Thyroid gland (tissue), 4 donors: Measurements from ENCODE around the gene PPP1R1A. TPM values are rescaled to one million over a fixed set of nuclear protein-coding genes. Genes with fewer than 3 reads are reported as not detected.

Source experiments
- DNase-seq, 2 donors: peaks; one replicate each; pipeline ENCODE4 v3.0.0-alpha.2; 2019
- H3K27ac ChIP-seq, 3 donors: fragments of 200-600 bp; sonication (generic); 1 replicate in 2 of 3; 2 replicates in 1 of 3; pipeline ENCODE4 v1.5.1; 2016 to 2019; ENCODE audit warnings: mild to moderate bottlenecking in 1 of 3, moderate library complexity in 1 of 3
- H3K27me3 ChIP-seq: fragments of 200-600 bp; sonication (generic); one replicate; pipeline ENCODE4 v1.5.1; 2019
- H3K36me3 ChIP-seq, 2 donors: fragments of 200-600 bp; sonication (generic); one replicate each; pipeline ENCODE4 v1.5.1; 2016 to 2019
- H3K4me1 ChIP-seq, 2 donors: fragments of 200-600 bp; sonication (generic); one replicate each; pipeline ENCODE4 v1.5.1; 2017 to 2019
- H3K4me3 ChIP-seq, 3 donors: fragments of 200-600 bp; sonication (generic); replicated peaks in 1 of 3; 1 replicate in 2 of 3; 2 replicates in 1 of 3; pipeline ENCODE4 v1.5.1; 2016; ENCODE audit warnings: mild to moderate bottlenecking in 1 of 3
- H3K9me3 ChIP-seq: fragments of 200-600 bp; sonication (generic); one replicate; pipeline ENCODE4 v1.5.1; 2017
- POLR2A ChIP-seq, 2 donors: fragments of 450-650 bp; IDR thresholded peaks; one replicate each; pipeline ENCODE4 v1.6.1; 2017; ENCODE audit warnings: antibody characterized with exemption in 2 of 2, mild to moderate bottlenecking in 2 of 2, moderate library complexity in 1 of 2
- WGBS, 2 donors: methylation state at CpG; one replicate each; pipeline ENCODE4 v1.1.5; 2017; 5-methylcytosine and 5-hydroxymethylcytosine counted together
- intact Hi-C: fragments of 100-400 bp; cut with DNase I; formaldehyde crosslinking; loops from one replicate; pipeline ENCODE4 v1.15.1; 2023
- total RNA-seq, 4 donors: library from RNA; depleted of rRNA; stranded (reverse); fragments of >200 nt; gene quantifications; one replicate each; pipeline ENCODE4 v1.2.3, GENCODE V29; 2016
- TF ChIP-seq, protein P1 (sequence below), 6 experiments: fragments of 200-600 bp in 3 of 6; fragments of 450-650 bp in 3 of 6; sonication (generic) in 3 of 6; IDR thresholded peaks; one replicate each; pipeline ENCODE4 v1.5.1; 2016 to 2019; ENCODE audit warnings: antibody characterized with exemption in 6 of 6, mild to moderate bottlenecking in 2 of 6, inconsistent platforms in 1 of 6, moderate library complexity in 1 of 6

PPP1R1A gene
- total RNA-seq, 4 donors from 2014 or later: 1.2 to 4.6 (median 2.0) TPM

DNA sequence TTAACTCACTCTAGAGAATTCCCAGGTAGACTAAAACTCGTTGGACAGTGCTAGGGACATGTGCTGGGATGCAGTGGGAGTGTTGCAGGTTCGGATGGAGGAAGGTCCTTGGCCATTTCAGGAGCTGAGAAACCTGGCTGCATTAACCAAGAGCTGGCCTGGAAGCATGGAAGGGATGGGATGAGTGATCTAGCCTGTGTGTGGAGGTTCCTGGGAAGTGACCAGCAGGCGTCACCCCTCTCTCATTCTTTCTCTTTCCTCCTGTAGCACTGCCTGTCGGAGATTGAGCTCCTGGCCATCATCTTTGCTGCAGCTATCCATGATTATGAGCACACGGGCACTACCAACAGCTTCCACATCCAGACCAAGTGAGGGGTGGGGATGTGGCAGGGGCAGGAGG is 15.6 kb downstream of the PPP1R1A start:
- TF ChIP-seq POLR2A (IDR thresholded peaks at IDR 0.05): no peak
- TF ChIP-seq, protein P1, sequence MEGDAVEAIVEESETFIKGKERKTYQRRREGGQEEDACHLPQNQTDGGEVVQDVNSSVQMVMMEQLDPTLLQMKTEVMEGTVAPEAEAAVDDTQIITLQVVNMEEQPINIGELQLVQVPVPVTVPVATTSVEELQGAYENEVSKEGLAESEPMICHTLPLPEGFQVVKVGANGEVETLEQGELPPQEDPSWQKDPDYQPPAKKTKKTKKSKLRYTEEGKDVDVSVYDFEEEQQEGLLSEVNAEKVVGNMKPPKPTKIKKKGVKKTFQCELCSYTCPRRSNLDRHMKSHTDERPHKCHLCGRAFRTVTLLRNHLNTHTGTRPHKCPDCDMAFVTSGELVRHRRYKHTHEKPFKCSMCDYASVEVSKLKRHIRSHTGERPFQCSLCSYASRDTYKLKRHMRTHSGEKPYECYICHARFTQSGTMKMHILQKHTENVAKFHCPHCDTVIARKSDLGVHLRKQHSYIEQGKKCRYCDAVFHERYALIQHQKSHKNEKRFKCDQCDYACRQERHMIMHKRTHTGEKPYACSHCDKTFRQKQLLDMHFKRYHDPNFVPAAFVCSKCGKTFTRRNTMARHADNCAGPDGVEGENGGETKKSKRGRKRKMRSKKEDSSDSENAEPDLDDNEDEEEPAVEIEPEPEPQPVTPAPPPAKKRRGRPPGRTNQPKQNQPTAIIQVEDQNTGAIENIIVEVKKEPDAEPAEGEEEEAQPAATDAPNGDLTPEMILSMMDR (IDR thresholded peaks at IDR 0.05): no peak
- WGBS, 2 donors: 42 to 73% methylated on average over 5 of the region's 5 CpGs

DNA sequence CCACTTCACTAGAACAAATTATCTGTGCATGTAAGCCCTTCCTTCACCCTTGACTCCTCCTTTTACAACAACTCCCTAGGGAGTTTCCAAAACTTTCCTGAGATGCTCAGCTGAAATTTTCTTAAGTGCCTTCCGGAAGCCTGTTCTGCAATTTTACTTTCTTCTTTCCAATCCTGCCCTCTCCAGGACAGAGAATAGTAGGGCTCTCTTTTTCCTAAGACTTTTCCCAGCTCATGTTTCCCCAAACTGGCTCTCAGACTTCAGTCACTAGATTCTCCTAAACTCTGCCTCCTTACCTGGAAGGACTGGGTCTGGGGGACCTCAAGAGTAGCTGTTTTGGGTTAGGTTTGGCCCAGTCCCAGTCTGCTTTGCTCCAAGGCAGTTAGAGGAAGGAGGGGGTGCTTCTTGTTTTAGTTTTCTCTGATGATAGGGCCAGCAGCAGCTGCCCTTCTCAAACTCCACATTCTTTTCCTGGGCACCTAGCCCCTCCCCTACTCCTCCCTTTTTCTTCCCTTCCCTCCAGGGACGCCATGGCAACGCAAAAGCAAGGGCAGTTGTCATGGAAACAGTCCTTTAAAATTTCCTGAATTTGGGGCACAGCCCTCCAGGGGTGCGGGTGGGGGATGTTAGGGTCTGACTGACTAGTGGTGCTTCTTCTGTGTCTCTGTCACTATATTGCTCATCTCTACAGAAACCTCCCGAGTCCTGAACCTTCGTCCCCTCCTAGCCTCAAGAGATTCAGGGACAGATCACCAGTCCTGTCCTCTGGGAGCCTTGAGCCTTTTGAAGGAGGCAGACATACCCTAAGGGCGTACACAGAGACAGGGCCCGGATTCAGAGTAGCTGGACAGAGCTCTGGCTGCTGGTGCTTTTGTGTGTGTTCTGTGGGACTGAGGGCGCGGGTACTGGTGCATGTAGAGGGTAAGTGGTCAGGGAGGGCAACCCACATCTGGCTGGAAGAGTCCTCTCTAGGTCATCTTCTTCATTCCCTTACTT is 17.0 kb downstream of the PPP1R1A start:
- Histone ChIP-seq H3K36me3 (no peaks in the 10 kb centered on the region), H3K27me3 (no peaks in the 10 kb centered on the region), H3K9me3 (no peaks in the 10 kb centered on the region), H3K27ac (no peak overlapping the region), H3K4me3 (no peak overlapping the region), H3K4me1 (peaks cover 0 to under 1% of the 10 kb centered on the region in 2 donors)
- 55 to 72% methylated on average over 9 to 10 of the region's 10 CpGs for WGBS, 2 donors
- intact Hi-C loops: no loop called here
- TF ChIP-seq, protein P1 (IDR thresholded peaks at IDR 0.05): no peak
- no peak for TF ChIP-seq POLR2A (IDR thresholded peaks at IDR 0.05)
- DNase-seq: no peak

More for the DNA sequence above, 15.6 kb downstream of the PPP1R1A start:
- H3K4me1 ChIP-seq: no peaks in the 10 kb centered on the region
- intact Hi-C loops: no loop called here
- H3K9me3 ChIP-seq: no peaks in the 10 kb centered on the region
- DNase-seq: no peak
- H3K27me3 ChIP-seq: no peaks in the 10 kb centered on the region
- H3K36me3 ChIP-seq: no peaks in the 10 kb centered on the region
- H3K4me3 ChIP-seq: no peak overlapping the region
- no peak overlapping the region for H3K27ac ChIP-seq

DNA sequence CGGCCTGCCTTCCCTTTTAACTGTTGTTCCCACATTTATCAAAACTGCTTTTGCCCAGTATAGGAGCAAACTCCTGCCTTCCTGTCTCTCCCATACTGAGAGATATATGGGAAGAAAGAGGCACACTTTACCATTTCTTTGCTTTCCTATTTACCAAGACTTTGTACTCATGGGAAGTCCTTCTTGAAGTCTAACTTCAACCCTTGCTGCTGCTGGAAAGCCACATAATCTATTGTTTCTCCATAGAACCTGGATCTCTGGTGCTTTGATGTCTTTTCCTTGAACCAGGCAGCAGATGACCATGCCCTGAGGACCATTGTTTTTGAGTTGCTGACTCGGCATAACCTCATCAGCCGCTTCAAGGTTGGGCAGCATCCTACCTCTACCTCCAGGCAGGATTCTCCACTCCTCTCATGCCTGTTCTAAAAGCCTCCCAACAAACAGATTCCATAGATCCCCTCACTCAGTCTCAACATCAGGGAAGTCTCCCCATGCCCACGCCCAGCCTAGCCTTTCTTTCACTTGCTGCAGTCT is 18.4 kb downstream of the PPP1R1A start:
- Histone ChIP-seq H3K4me1 (peaks cover 6 to 9% of the 10 kb centered on the region in 2 donors), H3K27ac (no peak overlapping the region), H3K9me3 (no peaks in the 10 kb centered on the region), H3K4me3 (no peak overlapping the region), H3K27me3 (no peaks in the 10 kb centered on the region), H3K36me3 (no peaks in the 10 kb centered on the region)
- no peak for DNase-seq
- TF ChIP-seq, protein P1 (IDR thresholded peaks at IDR 0.05): no peak
- TF ChIP-seq POLR2A (IDR thresholded peaks at IDR 0.05): no peak
- intact Hi-C loops: no loop called here
- WGBS, 2 donors: 91 to 95% methylated on average over 4 of the region's 4 CpGs

DNA sequence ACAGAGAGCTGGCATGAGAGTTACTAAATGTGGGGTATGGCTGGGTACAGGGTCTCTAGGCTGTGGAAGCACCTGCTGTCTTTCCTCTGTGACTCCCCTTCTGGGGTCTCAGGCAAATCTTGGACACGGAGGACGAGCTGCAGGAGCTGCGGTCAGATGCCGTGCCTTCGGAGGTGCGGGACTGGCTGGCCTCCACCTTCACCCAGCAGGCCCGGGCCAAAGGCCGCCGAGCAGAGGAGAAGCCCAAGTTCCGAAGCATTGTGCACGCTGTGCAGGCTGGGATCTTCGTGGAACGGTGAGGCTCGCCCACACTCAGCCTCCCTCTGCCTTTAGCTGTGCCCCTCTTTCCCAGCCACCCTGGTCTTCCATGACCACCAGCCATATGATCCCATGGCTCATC is 19.4 kb downstream of the PPP1R1A start:
- H3K9me3 ChIP-seq: no peaks in the 10 kb centered on the region
- 87 to 89% methylated on average over 14 of the region's 14 CpGs for WGBS, 2 donors
- peaks cover 6 to 15% of the 10 kb centered on the region in 2 donors for H3K4me1 ChIP-seq
- no peaks in the 10 kb centered on the region for H3K36me3 ChIP-seq
- H3K27ac ChIP-seq: no peak overlapping the region
- DNase-seq: no peak
- H3K4me3 ChIP-seq: no peak overlapping the region
- intact Hi-C loops: no loop called here
- TF ChIP-seq, protein P1 (IDR thresholded peaks at IDR 0.05): no peak
- no peak for TF ChIP-seq POLR2A (IDR thresholded peaks at IDR 0.05)
- no peaks in the 10 kb centered on the region for H3K27me3 ChIP-seq

DNA sequence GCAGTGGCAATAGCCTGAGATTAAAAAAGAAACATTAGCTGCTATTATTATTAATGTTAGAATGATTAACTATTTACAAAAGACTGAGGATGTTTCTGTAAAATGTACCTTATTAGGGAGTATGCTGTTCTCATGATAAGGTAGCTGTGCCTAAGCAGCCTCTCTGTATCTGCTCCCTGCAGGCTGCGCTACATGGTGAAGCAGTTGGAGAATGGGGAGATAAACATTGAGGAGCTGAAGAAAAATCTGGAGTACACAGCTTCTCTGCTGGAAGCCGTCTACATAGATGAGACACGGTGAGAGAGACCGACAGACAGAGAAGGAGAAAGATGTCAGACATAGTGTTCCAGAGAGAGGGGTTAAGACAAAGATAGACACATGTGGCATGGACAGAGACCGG is 21.7 kb downstream of the PPP1R1A start:
- intact Hi-C loops: no loop called here
- Histone ChIP-seq H3K36me3 (no peaks in the 10 kb centered on the region), H3K9me3 (no peaks in the 10 kb centered on the region), H3K27me3 (no peaks in the 10 kb centered on the region), H3K4me1 (peaks cover 10 to 26% of the 10 kb centered on the region in 2 donors), H3K4me3 (no peak overlapping the region), H3K27ac (no peak overlapping the region)
- DNase-seq: no peak
- whole genome bisulfite sequencing, 2 donors: 79 to 83% methylated on average over 5 of the region's 5 CpGs
- no peak for TF ChIP-seq POLR2A (IDR thresholded peaks at IDR 0.05)
- TF ChIP-seq, protein P1 (IDR thresholded peaks at IDR 0.05): no peak
